HG02571 (cell line): ENCODE data around the gene SMIM41.

ENCODE experiments used
- ATAC-seq: cut with Tn5 transposase; IDR thresholded peaks from one replicate; pipeline ENCODE4 v1.9.1; 2021; ENCODE audit warnings: mild to moderate bottlenecking, moderate library complexity; ENCODE audit not compliant: unreplicated experiment

The SMIM41 gene

DNA sequence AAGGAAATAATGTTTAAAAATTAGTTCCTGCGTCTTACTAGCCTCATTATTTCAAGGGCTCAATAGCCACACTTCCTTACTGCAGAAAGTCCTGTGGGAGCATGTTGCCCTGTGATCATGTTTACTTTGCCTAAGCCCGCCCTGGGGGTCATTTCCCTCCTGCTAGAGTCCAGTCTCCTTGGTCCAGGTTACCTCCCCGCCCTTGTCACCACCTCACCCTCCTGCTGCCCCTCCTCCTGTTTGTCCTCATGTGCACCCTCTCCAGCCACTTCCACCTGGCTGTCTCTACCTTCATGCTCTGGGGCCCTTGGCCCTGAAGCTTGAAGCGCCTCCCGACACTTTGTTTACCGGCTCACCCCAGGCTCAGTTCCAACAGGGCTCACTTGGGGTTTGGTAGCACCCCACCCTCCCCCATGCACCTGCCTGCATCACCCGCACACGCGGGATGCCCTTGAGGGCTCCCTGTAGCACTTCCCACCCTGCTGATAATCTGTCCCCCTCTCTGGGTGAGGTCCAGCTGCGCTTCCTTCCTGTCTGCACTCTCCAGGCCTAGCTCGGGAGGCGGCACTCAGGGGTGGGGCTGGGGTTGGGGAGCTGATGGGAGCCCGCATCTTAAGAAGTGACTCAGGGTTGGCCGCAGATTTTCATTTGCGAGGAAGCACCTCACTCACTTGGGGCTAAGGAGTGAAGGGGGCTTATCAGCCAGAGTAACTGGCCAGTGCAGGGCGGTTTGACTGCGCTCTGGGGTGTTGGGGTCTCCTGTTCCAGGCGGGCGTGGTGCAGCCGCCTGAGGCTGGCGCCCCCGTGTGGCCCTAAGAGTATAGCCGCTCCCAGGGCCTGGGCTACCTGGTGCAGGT lies 40.1 kb downstream of the SMIM41 start:
- no peak for ATAC-seq

DNA sequence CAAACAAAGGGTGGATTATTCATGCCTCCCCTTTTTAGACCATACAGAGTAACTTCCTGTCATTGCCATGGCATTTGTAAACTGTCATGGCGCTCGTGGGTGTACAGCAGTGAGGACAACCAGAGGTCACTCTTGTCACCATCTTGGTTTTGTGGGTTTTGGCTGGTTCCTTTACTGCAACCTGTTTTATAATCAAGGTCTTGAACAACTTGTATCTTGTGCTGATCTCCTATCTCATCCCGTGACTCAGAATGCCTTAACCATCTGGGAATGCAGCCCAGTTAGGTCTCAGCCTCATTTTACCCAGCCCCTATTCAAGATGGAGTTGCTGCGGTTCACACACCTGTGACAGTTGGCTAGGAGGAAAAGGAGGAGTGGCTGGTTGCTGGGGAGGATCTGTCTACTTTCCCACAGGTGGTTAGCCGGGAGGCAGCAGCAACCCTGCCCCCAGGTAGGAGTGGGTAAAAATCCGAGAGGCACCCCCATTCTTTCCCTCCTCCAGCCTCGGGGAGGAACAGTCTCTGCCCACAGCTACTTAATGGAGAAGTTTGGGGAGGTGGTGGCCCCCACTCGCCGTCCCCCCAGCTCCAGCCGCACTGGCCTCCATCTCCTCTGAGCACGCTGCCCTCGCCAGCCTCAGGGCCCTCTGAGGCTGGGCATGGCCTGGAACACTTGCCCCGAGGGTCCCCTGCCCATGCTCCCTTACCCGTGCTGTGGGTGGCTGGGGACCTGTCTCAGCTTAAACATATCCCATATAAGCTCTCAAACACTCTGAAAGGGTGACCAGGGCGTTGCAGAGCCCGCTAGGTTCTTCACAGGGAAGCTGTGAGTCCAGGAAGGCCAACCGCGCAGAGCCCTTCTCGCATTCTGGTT lies 41.7 kb downstream of the SMIM41 start:
- no peak for ATAC-seq

DNA sequence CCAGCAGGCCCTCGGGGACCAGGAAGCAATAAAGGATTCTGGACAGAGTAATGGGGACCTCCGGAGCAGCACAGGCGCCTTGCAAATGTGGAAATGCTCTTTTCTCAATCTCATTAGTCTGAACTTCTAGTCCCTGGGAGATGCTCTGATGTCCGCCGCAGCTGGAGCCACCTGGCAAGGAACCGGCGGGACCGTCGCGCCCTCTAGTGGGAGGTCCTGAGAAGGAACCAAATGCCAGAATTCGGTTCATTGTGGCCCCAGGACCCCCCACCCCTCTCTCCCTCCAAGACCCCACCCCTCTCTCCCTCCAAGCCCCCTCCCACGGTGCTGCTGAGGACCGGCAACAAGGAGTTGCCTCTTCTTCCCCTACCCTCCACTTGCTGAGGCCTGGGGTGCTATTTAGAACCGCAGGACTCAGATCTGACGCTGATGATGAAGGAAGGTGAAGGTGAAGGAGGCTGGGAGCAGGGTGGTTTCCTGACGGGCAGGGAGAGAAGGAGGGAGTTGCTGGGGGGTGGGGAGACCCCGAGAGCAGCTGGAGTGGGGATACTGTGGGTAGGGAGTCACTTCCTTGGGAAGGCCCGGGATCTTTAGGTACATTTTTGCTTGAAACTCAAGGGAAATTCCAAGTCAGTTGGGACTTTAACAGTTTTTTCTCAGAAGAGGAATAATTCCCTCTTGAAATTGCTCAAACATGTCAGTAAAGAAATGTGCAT lies 42.5 kb downstream of the SMIM41 start:
- ATAC-seq: no peak

- ATAC-seq: no peak
Measured at GRCh38 chr12:52122540-52122871, 43.0 kb downstream of the SMIM41 start.

DNA sequence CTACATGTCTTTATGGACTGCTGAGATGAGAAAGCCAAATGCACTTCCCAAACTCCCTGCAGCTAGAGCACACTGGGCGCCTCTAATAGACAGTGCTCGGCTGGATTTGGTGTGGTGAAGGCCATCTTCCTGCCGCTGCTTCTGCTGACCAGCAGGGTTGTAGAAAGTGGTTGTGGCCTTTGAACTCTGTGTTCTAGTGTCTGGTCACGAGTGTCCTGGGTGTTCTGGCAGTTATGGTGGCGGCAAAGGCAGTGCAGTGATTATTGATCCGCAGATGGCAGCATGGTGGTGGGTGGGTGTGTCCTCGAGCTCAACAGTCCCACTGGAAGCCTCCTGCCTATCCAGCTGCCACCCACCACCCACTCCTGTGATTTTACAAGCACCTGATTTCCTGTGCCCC lies 43.4 kb downstream of the SMIM41 start:
- ATAC-seq: no peak

DNA sequence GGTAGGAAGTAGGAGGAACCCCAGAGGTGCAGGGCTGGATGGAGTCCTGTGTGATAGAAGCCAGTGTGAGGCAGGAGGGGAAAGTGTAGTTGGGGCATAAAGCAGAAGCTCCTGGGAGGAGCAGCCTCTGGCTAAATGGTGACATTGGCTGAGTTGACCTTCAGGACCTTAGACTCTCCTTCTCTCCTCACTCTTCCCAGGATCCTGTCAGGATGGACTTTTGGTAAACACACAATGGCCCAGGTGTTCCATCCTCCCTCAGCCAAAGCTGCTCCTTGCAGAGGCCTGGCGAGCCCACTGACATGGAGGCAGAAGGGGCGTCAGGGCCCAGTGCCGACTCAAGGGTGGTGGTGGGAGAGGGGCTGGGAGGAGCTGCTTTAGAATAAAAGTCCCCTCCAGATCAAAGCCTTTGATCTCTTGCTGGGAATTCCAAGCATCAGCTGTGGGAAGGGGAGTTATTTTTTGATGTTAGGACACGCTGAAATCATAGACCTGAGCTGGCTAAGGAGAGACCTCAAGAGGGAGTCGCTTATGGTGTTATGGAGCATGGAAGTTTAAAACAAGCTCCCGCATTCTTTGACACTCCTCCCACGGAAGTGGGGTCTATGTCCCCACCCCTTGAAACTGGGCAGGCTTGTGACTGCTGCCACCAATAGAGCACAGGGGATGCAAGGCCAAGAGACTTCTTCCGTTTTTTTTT lies 44.1 kb downstream of the SMIM41 start:
- ATAC-seq: no peak

GRCh38 chr12:52125476-52125900 lies 46.0 kb downstream of the SMIM41 start:
- ATAC-seq: no peak

- no peak for ATAC-seq
Measured at GRCh38 chr12:52126050-52126604, 46.6 kb downstream of the SMIM41 start.

GRCh38 chr12:52126605-52127578 lies 47.4 kb downstream of the SMIM41 start:
- no peak for ATAC-seq

DNA sequence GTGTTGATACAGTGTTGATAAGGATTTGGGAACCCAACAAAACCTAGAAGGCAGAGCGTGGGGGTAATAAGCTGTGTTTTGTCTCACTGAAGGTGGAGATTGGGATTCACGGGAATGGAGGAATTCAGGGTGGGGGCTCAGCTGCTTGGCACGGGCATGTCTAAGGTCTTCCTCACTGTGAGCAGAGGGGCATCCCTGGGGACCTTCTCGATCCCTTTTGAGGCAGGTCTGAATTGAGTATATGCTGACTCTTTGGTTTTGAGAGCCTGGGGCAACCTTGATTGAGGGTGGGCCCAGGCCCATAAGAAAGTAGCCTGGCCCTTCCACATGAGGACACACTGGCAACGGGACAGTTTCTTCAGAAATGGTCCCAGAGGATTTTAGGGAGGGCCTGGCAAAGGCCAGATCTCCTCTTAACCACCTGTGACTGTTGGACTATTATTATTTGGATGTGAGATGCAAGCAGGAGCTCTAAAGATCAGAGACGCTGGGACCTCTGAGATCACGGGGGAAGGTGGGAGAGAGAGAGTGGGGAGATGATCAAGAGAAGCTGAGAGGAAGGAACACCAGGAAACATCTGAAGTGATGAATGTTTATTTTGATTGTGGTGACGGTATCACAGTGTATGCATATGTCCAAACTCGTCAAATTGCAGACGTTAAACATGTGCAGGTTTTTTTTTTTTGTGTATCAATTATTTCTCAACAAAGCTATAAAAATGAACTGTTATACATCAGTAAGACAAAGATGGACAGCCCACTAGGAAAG lies 48.4 kb downstream of the SMIM41 start:
- ATAC-seq: no peak

GRCh38 chr12:52130711-52131110 lies 51.2 kb downstream of the SMIM41 start:
- ATAC-seq: no peak

GRCh38 chr12:52132754-52133161 lies 53.3 kb downstream of the SMIM41 start:
- ATAC-seq: no peak

DNA sequence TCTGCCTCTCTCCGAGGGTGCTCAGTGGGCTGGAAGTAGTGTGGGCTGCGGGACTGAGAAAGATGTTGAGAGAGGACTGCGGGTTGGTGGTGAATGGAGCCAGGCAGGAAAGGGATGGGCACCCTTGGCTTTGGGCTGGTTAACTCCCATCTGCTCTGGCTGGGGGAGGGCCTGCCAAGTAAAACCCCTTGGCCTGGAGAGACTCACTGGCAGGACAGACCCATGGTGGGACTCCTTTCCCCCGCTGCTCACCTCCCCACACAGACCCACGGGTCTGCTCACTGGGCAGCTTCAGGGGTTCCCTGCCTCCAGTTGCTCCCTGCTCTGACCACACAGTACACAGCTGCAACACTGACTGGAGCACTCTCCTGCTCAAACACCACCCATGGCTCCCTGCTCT lies 58.2 kb downstream of the SMIM41 start:
- no peak for ATAC-seq

GRCh38 chr12:52139147-52139546 lies 59.6 kb downstream of the SMIM41 start:
- ATAC-seq: no peak

DNA sequence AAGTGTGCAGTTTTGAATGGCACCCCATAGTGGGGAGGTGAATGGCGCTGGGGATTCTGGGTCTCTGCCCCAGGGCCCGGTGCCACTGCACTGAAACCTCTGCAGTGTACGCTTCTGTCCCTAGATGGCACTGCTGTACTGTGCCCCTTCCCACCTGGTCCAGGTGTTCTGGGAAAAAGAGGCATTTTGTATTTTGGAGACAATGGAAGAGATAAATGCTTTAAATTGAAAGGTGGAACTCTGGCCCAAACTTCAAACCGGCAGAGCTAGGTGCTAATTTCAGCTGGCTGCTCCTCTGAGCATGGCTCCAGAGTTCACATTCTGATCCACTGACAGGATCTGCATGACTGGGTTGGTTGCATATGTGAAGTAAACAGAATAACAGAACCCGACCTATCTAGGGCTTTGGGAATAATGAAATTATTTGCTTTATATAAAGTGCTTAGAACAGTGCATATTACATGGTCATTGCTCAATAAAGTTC lies 60.1 kb downstream of the SMIM41 start:
- no peak for ATAC-seq

DNA sequence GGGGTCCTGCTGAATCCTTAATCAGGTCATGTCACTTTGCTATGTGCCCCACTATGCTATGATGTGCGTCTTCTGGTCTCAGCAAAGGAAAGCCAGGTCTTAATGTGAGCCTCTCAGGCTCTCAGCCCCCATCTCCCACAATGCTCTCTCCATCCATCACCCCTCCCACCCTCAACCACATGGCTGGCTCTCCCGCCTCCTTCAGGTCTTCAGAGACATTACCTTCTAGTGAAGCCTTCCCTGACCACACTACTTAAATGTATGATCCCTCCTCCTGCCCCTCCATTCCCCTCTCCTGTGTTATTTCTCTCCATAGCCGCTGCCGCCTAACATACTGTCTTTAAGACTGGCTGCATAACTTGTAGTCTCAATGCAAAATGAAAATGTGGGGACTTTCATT lies 61.8 kb downstream of the SMIM41 start:
- ATAC-seq: no peak

DNA sequence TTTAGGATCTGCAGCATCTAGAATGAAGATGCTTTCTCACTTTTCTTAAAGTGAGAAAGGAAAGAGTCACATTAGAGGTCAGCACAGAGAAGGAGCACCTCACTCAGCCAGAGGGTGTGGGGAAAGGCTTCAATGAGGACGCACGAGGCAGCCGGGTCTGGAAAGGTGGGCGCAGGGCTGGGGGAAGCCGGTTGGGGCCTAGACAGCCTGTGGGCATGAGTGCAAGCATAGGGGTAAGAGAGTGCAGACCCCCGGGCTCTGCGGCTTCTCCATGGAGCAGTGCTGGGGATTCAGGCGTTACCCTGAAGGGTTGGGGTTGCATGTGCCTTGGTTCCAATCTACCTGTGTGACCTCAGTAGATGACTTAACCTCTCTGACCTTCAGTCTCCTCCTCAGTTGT lies 62.4 kb downstream of the SMIM41 start:
- no peak for ATAC-seq

- ATAC-seq: no peak
Measured at GRCh38 chr12:52142431-52142830, 62.9 kb downstream of the SMIM41 start.
